Gastroesophageal sphincter (tissue), 4 donors: ENCODE measurements around the gene DOCK4. TPM values are rescaled to one million over a fixed set of nuclear protein-coding genes. Genes with fewer than 3 reads are reported as not detected.

ENCODE experiments used
- ATAC-seq: fragments of 150-250 bp; one replicate; pipeline ENCODE4 v1.9.1; 2016; ENCODE audit warnings: mild to moderate bottlenecking, moderate library complexity
- H3K27ac ChIP-seq, 4 donors: fragments of 200-600 bp; sonication (generic) in 3 of 4; 1 replicate in 3 of 4; 2 replicates in 1 of 4; pipeline ENCODE4 v1.5.1; 2016 to 2019
- H3K27me3 ChIP-seq: fragments of 200-600 bp; sonication (generic); one replicate; pipeline ENCODE4 v1.5.1; 2019
- H3K36me3 ChIP-seq, 2 donors: fragments of 200-600 bp; sonication (generic); one replicate each; pipeline ENCODE4 v1.5.1; 2019; ENCODE audit warnings: control low read depth in 1 of 2
- H3K4me1 ChIP-seq, 3 donors: fragments of 200-600 bp; sonication (generic); 1 replicate in 2 of 3; 2 replicates in 1 of 3; pipeline ENCODE4 v1.5.1; 2016 to 2019; ENCODE audit warnings: control low read depth in 2 of 3
- H3K4me3 ChIP-seq, 2 donors: fragments of 200-600 bp; sonication (generic); one replicate each; pipeline ENCODE4 v1.5.1; 2019; ENCODE audit warnings: mild to moderate bottlenecking in 1 of 2, moderate library complexity in 1 of 2
- H3K9me3 ChIP-seq, 3 donors: fragments of 200-600 bp; sonication (generic); one replicate each; pipeline ENCODE4 v1.5.1; 2017 to 2019; ENCODE audit warnings: control low read depth in 2 of 3
- EP300 ChIP-seq: sonication (generic); formaldehyde crosslinking; IDR thresholded peaks from one replicate; pipeline ENCODE4 v1.6.1; 2017; ENCODE audit warnings: antibody characterized with exemption, mild to moderate bottlenecking
- POLR2A ChIP-seq, 2 donors: fragments of 450-650 bp; IDR thresholded peaks; one replicate each; pipeline ENCODE4 v1.6.1; 2017; ENCODE audit warnings: antibody characterized with exemption in 2 of 2, mild to moderate bottlenecking in 2 of 2, moderate library complexity in 1 of 2
- POLR2AphosphoS5 ChIP-seq: sonication (generic); formaldehyde crosslinking; IDR thresholded peaks from one replicate; pipeline ENCODE4 v1.6.1; 2017; ENCODE audit warnings: antibody characterized with exemption
- WGBS, 2 donors: methylation state at CpG; one replicate each; pipeline ENCODE4 v1.1.5; 2018; ENCODE audit warnings: low coverage in 1 of 2; 5-methylcytosine and 5-hydroxymethylcytosine counted together
- total RNA-seq, 4 donors: library from RNA; depleted of rRNA; stranded (reverse); fragments of >200 nt; gene quantifications; one replicate each; pipeline ENCODE4 v1.1.0, GENCODE V29; 2016
- TF ChIP-seq, protein P1 (sequence below), 4 experiments: fragments of 200-600 bp in 2 of 4; fragments of 450-650 bp in 2 of 4; sonication (generic) in 1 of 4; IDR thresholded peaks; one replicate each; pipeline ENCODE4 v1.5.1; 2017 to 2019; ENCODE audit warnings: antibody characterized with exemption in 4 of 4, mild to moderate bottlenecking in 2 of 4, moderate library complexity in 2 of 4

Gene DOCK4
- total RNA-seq, 4 donors from 2014 or later: 14.0 to 34.1 (median 24.2) TPM

DNA sequence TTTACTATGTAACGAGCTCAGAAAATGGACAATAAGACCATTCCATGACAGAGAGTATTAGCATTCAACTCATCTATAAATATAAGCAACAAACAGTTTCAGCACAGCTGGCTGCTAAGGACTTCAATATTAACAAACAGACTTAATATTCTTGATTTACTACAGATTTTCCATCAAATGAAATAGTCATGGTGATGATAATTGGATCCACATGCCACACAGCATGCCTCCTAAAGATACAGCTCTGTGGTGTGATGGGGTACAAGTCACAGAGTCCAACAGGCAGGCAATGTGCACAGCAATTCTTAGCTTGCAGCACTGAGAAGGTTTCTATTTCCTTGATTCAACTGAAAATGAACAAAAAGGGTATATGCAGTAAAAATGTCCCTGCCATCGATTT lies 54.0 kb downstream of the DOCK4 start:
- no peak overlapping the region for H3K27ac ChIP-seq
- no peak for ATAC-seq
- WGBS, 2 donors: 72 to 89% methylated on average over 2 of the region's 2 CpGs
- H3K9me3 ChIP-seq: no peaks in the 10 kb centered on the region
- no peak overlapping the region for H3K4me3 ChIP-seq
- no peaks in the 10 kb centered on the region for H3K36me3 ChIP-seq
- TF ChIP-seq, protein P1, sequence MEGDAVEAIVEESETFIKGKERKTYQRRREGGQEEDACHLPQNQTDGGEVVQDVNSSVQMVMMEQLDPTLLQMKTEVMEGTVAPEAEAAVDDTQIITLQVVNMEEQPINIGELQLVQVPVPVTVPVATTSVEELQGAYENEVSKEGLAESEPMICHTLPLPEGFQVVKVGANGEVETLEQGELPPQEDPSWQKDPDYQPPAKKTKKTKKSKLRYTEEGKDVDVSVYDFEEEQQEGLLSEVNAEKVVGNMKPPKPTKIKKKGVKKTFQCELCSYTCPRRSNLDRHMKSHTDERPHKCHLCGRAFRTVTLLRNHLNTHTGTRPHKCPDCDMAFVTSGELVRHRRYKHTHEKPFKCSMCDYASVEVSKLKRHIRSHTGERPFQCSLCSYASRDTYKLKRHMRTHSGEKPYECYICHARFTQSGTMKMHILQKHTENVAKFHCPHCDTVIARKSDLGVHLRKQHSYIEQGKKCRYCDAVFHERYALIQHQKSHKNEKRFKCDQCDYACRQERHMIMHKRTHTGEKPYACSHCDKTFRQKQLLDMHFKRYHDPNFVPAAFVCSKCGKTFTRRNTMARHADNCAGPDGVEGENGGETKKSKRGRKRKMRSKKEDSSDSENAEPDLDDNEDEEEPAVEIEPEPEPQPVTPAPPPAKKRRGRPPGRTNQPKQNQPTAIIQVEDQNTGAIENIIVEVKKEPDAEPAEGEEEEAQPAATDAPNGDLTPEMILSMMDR (IDR thresholded peaks at IDR 0.05): no peak
- no peak for TF ChIP-seq EP300
- TF ChIP-seq POLR2AphosphoS5: no peak
- no peak for TF ChIP-seq POLR2A (IDR thresholded peaks at IDR 0.05)
- H3K27me3 ChIP-seq: no peaks in the 10 kb centered on the region
- no peaks in the 10 kb centered on the region for H3K4me1 ChIP-seq

DNA sequence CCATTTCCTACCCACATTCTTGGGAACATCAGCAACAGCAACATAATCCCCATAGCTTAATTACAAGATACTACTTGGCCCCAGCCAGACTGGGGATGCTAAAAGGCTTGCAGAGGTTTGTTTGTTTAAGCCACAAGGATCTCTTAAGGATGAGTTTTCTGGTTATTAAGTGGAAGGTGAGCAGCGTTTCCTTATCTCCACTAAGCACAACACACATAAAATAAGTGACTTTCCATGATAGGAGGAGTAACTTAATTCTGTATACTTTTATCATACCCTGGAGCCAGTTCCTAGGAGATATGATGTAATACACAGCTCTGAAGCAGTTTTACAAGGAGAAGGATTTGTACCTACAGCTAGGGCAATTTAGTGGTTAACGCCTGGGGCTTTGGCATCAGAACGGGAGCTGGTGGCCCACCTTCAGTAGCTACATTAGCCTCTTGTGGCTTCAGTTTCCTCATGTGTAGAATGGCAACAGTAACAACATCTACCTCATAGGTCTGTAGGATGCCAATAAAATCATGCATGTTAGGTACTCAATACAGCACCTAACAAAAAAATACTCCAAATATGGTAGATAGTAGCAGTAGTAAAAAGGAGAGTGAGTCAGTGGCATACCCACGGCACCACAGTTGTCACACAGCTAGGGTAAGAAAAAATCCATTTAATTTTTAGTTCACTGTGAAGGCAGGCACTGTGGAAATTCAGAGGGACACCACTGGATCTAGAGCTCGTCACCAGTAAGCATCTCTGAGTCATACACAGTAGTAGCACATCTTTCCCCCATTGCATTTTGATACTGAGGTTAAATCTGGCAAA lies 55.2 kb downstream of the DOCK4 start:
- Histone ChIP-seq H3K9me3 (no peaks in the 10 kb centered on the region), H3K4me1 (no peaks in the 10 kb centered on the region), H3K36me3 (no peaks in the 10 kb centered on the region), H3K27ac (no peak overlapping the region), H3K27me3 (no peaks in the 10 kb centered on the region), H3K4me3 (no peak overlapping the region)
- ATAC-seq: peak; percentile 28
- TF ChIP-seq POLR2A (IDR thresholded peaks at IDR 0.05): no peak
- TF ChIP-seq, protein P1 (IDR thresholded peaks at IDR 0.05): no peak
- no peak for TF ChIP-seq POLR2AphosphoS5
- TF ChIP-seq EP300: no peak
- 80 to 85% methylated on average over 2 to 5 of the region's 5 CpGs for WGBS, 2 donors

DNA sequence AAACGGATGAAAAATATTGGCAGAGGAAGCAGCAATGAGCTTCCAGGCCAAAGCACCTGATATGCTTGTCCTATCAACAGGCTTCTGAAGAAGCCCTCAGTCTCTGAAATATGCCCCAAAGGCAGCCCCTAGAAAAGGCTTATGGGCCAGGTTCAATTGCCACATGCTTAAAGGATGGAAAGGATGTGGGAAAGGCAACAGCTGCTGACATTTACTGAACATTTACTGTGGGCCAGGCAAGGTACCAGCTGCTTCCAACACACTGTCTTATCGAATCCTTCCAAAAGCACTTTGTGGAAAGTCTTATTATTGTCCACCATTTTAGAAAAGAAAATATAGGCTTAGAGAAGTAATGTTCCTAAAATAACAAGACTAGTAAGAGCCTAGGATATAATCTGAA lies 56.5 kb downstream of the DOCK4 start:
- H3K4me1 ChIP-seq: peaks cover 0 to 6% (median 0%) of the 10 kb centered on the region in 3 donors
- no peak for ATAC-seq
- WGBS, 2 donors: 69 to 77% methylated on average over 2 of the region's 2 CpGs
- H3K27ac ChIP-seq: no peak overlapping the region
- no peaks in the 10 kb centered on the region for H3K27me3 ChIP-seq
- H3K4me3 ChIP-seq: no peak overlapping the region
- TF ChIP-seq POLR2A (IDR thresholded peaks at IDR 0.05): no peak
- TF ChIP-seq EP300: no peak
- TF ChIP-seq, protein P1 (IDR thresholded peaks at IDR 0.05): no peak
- no peak for TF ChIP-seq POLR2AphosphoS5
- no peaks in the 10 kb centered on the region for H3K9me3 ChIP-seq
- H3K36me3 ChIP-seq: no peaks in the 10 kb centered on the region

DNA sequence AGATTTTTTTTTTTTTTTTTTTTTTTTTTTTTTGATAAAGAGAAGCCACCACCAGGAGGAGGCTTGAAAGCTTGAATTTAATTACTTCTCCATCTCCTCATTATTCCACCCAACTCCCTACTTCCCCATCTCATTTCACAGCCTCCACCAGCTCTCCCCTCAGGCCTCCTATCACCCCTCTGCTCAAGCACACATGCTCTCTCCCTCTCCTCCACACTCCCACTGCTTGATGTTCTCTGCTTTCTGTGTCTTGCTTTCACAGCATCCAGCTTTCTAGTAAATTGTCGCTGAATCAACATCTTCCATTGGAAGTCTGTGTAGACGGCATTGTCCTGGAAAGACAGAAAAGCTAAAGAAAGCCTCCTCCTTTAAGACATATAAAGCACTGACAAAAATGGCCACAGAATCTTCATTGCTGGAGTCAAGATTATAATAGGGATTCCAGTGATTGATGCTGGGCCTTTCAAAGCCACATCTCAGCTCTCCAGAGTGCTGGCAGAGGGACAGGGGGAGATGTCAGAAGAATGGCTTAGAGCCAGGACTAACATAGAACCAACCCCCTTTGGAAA lies 58.3 kb downstream of the DOCK4 start:
- no peaks in the 10 kb centered on the region for H3K27me3 ChIP-seq
- no peak overlapping the region for H3K4me3 ChIP-seq
- no peak overlapping the region for H3K27ac ChIP-seq
- H3K36me3 ChIP-seq: no peaks in the 10 kb centered on the region
- no peak for ATAC-seq
- TF ChIP-seq POLR2AphosphoS5 (no peak), EP300 (no peak), POLR2A (IDR thresholded peaks at IDR 0.05) (no peak)
- TF ChIP-seq, protein P1 (IDR thresholded peaks at IDR 0.05): no peak
- H3K4me1 ChIP-seq: peaks cover 8 to 24% (median 14%) of the 10 kb centered on the region in 3 donors
- 82 to 88% methylated on average over 2 of the region's 2 CpGs for WGBS, 2 donors
- no peaks in the 10 kb centered on the region for H3K9me3 ChIP-seq

DNA sequence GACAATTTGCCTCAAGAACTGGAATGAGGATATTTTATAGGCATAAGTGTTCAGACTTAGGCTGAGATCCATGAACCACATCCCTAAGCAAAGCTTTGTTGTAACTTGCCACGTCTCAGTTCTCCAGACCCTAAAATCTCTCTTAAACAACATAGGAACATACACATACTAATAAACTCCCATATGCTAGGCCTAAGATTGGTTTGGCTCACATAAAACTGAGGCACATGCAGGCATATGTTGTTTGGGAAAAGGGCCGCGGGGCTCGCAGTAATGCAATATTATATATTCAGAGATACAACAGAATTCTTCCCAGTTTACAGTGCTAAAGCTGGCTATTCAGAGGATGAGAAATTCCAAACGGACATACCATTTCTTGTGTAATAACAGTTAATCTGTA lies 61.0 kb downstream of the DOCK4 start:
- TF ChIP-seq POLR2A (IDR thresholded peaks at IDR 0.05) (no peak), EP300 (no peak), POLR2AphosphoS5 (no peak)
- TF ChIP-seq, protein P1 (IDR thresholded peaks at IDR 0.05): no peak
- no peak for ATAC-seq

More for the DNA sequence above, 61.0 kb downstream of the DOCK4 start:
- no peaks in the 10 kb centered on the region for H3K27me3 ChIP-seq
- no peak overlapping the region for H3K4me3 ChIP-seq
- no peak overlapping the region for H3K27ac ChIP-seq
- H3K9me3 ChIP-seq: no peaks in the 10 kb centered on the region
- 86 to 90% methylated on average over 4 to 5 of the region's 5 CpGs for WGBS, 2 donors
- H3K36me3 ChIP-seq: no peaks in the 10 kb centered on the region
- peaks cover 8 to 38% (median 14%) of the 10 kb centered on the region in 3 donors for H3K4me1 ChIP-seq
